GM12872 (cell line): ENCODE measurements around the gene TULP3.

Experiments used
- CTCF ChIP-seq: IDR thresholded peaks from 3 replicates; pipeline ENCODE4 v1.5.1; 2011; ENCODE audit warnings: low read depth, mild to moderate bottlenecking, low read length, moderate library complexity; ENCODE audit not compliant: insufficient read depth

TULP3 gene

GRCh38 chr12:2854669-2855453, 35.8 kb upstream of the TULP3 start:
- TF ChIP-seq CTCF = no peak

GRCh38 chr12:2855546-2855945, 35.1 kb upstream of the TULP3 start:
- TF ChIP-seq CTCF = no peak

- no peak for TF ChIP-seq CTCF
Measured at GRCh38 chr12:2856051-2856450, 34.6 kb upstream of the TULP3 start.

- TF ChIP-seq CTCF = no peak
Measured at GRCh38 chr12:2857021-2857431, 33.7 kb upstream of the TULP3 start, which contains the start of gene TEX52. TEX52 (minus strand) TSS chr12:2857039; CDS start chr12:2857026, 13 bp downstream.

GRCh38 chr12:2857576-2857975, 33.1 kb upstream of the TULP3 start:
- TF ChIP-seq CTCF = no peak

GRCh38 chr12:2858334-2858733, 32.4 kb upstream of the TULP3 start:
- no peak for TF ChIP-seq CTCF

GRCh38 chr12:2858944-2859421, 31.7 kb upstream of the TULP3 start:
- TF ChIP-seq CTCF = no peak
